Ureter (tissue), 1 donor: ENCODE measurements around the gene DYDC1. TPM values are rescaled to one million over a fixed set of nuclear protein-coding genes. Genes with fewer than 3 reads are reported as not detected.
"Not testable (repeated sequence)": the region's sequence is repeated elsewhere in the genome, so short reads cannot be mapped to it uniquely, and the experiment has no call there.

ENCODE experiments used
- DNase-seq: peaks from one replicate; pipeline ENCODE4 v3.0.0-alpha.2; 2020; ENCODE audit warnings: low spot score
- total RNA-seq: library from RNA; stranded (reverse); gene quantifications from one replicate; pipeline ENCODE4 v1.2.4, GENCODE V29; 2023
- donor health status: DM: yes; HTN: yes; CAD: no.

DYDC1 gene
- total RNA-seq, 1 donor from 2014 or later = not detected

DNA sequence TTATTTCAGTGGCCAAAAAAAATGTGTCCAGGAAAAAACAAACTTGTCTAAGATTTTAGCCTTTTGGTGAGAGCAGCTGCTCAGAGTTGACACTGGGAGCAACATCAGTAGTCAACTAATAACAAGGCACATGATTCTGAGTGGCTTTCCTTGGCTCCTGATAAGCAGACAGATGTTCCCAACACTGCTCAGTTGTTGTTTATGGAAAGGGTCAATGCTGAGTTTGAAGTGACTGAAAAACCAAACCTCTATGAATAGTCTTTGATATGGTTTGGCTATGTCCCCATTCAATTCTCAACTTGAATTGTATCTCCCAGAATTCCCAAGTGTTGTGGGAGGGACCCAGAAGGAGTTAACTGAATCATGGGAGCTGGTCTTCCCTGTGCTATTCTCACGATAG, 12.3 kb downstream of the DYDC1 start:
- no peak for DNase-seq

DNA sequence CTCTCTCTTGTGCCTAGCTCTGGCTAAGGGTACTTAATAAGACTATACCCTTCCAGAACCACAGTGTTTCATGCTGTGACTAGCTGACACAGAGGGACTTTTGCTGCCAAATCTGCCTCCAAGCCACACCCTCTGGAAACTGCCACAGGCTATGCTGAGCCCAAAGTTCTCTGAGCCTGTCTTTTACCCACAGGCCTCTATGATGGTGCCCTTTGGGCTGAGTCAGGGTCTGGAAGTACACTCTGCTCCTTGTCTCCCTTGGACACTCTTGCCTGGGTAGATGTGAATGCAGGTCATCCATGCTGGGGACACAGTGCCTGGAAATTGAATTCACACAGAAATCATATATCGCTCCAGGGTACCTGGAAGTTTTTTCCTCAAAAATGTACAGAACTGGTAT, 22.6 kb downstream of the DYDC1 start:
- no peak for DNase-seq

DNA sequence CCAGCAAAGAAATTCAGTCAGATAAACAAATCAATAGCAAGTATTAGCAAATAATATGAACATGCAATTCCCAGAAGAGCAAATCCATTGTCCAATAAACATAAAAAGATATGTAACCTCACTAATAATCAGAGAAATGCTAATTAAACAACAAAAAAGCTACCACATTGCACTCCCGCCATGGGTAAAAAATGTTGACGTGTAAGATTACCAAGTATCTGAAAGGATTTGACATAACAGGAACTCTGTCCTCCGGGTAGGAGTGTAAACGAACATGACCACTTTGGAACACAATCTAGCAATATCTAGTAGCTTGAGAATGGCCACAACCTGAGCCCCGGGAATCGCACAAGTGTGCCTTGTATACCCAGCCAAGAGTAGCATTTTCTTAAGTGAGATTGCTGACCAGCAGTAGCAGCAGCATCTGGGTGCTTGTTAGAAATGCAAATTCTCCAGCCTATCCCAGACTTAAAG, 31.6 kb downstream of the DYDC1 start:
- no peak for DNase-seq

DNA sequence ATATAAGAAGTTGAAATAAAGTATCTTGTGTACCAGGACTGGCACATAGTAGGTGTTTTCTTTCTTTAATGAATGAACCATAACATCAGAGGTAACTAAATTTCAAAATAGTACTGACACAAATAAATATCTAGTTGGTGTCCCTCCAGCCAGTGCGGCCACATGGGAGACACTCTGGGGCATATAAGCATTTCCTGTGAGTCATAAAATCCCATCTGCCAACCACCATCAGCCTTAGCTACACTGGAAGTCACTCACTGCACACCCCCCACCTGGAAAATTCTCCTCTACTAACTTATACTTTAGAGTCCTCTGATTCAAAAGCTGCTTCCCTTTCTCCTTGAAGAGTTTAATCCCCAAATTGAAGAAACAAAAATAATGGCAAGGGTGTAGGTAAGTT, 32.5 kb downstream of the DYDC1 start:
- DNase-seq = no peak

DNA sequence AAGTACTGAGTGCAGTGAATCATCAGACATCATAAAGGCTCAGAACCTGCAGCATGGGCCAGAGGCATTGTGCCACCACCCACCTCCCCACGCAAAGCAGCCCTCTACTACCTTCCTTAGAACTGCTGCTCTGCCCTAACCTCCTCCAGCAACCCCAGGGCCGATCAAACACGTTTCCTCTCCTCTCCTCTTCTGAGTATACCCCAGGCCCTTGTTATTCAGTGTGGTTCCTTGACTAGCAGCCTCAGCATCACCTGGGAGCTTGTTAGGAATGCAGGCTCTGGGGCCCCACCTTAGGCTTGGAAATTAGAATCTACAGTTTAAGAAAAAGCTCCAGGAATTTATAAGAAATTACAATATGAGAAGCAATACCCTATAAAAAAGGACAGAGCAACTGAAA, 33.2 kb downstream of the DYDC1 start:
- no peak for DNase-seq

DNA sequence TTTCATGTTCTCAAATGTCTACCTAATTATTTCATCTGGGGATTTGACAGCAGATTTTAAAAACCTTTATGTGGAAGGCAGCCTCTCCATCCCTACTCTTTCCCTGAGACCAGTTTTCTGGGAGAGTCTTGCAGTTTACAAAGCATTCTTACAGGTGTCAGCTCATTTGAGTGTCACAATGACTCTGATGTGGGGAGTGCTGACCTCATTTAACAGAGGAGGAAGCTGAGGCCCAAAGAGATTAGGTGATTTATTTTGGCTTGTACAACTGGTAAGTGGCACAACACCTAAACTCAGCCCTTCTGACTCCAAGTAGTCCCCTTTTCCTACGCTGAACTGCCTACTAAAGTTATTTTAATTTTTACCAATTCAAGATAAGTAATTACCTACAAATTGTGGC, 33.8 kb downstream of the DYDC1 start:
- no peak for DNase-seq

DNA sequence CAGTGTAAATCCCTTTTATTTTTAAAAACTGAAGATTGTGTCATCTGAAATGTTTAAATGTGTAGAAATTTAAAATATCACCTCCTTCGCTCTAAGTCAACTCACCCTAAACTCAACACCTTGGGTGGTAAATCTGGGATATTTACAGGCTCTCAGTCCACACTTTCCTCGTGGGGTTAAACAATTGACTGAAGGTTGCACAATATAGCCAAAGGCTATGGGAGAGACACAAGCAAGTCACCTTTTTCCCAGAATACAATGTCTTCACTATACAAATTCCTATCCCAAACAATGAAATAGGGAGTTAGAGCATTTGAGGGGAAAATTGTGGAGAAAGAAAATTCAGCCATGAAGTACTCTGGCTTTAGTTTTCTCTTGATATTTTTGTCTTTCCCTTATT, 34.4 kb downstream of the DYDC1 start:
- DNase-seq = no peak

DNA sequence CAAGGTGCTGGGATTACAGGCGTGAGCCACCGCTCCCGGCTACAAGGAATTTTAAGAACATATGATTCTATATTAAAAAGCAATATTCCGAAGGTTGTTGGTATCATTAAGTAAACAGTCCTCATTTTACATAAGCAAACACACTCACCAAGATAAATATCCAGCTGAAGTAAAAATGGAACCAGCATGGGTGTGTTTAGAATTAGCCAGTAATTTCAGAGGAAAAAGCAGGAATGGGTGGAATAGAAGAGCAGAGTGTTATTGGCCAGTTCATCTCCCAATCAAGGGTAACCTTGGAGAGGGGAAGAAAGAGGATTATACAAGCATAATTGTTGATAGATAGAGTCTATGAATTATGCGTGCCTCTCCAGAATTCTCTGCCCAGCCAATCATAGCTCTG, 35.4 kb downstream of the DYDC1 start:
- no peak for DNase-seq

DNA sequence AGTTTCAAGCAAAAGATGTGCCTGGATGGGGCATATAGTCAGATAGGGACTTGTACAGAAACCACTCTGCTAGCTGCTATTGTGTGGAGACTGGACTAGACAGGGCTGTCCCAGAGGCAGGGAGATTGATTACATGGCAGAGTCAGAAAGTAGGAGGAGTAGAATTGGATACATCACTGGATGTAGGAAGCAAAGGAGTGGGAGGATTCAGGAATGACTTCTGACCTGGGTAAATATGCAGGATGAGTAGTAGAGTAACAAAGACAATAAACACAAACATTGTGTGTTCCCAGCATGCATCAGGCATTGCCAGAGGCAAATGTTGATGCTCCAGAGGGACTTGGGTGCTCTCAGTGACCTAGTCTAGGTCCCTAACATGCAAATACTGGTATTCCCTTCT, 36.2 kb downstream of the DYDC1 start:
- DNase-seq = no peak

DNA sequence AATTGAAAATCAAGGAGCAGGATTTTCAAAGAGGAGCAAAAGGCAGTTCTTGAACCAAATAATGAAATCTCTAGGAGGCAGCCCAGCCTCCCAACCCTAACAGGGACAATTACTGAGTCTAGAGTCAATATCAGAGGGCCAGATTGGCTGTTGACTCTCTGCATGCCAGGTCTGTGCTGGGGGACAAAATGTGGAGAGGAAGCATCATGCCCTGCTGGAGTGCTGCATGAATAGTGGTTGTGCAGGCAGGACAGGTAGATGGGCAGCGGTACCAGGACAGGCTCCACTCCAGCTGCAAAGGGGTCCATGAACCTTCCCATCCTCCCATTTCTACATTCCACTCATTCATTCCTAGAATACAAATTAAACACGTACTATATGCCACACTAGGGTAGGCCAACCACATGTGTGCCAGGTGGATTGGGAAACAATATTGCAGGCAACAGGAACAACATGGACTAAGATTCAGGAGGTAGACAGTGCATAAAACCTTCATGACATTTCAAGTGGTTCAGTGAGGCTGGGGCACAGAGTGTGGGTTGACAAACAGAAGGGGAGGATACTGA, 36.7 kb downstream of the DYDC1 start:
- no peak for DNase-seq

DNA sequence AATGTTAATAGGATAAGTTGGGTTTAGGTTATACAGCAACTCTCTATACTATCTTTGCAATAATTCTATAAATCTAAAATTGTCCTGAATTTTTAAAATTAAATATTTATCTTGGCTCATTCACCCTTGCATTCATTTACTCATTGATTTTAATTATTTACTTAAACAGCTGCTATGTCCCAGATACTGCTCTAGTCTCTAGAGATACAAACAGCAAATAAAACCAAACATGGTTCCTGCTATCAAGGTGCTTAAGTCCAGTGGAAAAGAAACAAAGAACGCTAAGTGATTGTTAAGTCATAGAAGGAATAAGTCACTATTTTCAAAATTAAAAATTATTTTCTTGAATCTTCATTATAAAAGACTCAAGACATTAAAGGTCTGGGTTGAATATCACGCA, 37.2 kb downstream of the DYDC1 start:
- no peak for DNase-seq

DNA sequence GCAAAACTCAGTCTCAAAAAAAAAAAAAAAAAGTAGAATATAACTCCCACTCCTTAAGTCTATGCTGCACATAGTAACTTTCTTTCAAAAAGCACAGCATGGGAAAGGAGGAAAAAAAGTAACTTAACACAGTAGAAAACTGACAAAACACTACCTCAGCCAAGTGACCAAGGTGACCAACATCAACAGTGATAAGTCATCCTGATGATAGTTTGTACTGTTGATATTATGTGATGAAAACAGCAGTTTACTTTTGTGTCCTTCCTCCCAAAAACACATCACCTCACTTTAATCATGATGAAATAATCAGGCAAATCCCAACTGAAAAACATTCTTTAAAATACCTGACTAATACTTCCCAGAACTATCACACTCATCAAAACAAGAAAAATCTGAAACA, 37.8 kb downstream of the DYDC1 start:
- no peak for DNase-seq

DNA sequence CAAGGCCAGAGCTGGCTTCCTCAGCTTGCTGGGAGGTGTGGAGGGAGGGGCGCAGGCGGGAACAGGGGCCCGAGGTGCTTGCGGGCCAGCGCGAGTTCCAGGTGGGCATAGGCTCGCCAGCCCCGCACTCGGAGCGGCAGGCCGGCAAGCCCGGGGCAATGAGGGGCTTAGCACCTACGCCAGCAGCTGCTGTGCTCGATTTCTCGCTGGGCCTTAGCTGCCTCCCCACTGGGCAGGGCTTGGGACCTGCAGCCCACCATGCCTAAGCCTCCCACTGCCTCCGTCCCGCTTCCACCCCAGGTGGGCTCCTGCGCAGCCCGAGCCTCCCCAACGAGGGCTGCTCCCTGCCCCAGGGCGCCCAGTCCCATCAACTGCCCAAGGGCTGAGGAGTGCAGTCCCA, 41.2 kb downstream of the DYDC1 start:
- no peak for DNase-seq

DNA sequence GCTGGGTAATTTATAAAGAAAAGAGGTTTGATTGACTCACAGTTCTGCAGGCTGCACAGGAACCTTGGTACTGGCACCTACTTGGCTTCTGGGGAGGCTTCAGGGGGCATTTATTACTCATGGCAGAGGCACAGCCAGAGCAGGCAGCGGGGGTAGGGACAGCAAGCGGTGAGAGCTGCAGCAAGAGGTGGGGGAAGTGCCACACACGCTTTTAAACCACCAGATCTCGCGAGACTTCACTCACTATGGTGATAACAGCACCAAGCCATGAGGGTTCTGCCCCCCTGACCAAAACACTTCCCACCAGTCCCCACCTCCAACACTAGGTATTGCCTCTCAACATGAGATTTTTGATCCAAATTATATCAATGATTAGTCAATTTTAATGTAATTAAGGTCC, 43.0 kb downstream of the DYDC1 start:
- no peak for DNase-seq

DNA sequence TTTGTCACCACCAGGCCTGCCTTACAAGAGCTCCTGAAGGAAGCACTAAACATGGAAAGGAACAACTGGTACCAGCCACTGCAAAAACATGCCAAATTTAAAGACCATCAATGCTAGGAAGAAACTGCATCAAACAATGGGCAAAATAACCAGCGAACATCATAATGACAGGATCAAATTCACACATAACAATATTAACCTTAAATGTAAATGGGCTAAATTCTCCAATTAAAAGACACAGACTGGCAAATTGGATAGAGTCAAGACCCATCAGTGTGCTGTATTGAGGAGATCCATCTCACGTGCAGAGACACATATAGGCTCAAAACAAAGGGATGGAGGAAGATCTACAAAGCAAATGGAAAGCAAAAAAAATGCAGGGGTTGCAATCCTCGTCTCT, 50.6 kb downstream of the DYDC1 start:
- DNase-seq = not testable (repeated sequence)

DNA sequence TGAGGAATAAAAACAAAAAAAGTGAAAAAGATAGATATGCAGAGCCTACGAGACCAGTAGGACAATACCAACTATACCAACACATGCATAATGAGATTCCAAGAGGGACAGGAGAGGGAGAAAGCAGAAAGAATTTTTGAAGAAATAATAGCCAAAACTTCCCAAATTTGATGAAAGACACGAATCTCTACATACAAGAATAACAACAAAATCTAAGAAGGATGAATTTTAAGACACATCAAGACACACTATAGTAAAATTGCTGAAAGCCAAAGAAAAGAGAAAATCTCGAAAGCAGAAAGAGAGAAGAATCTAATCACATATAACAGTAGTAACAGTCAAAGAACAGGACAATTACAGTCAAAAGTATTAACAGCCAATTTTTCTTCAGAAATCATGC, 59.6 kb downstream of the DYDC1 start:
- DNase-seq = no peak

DNA sequence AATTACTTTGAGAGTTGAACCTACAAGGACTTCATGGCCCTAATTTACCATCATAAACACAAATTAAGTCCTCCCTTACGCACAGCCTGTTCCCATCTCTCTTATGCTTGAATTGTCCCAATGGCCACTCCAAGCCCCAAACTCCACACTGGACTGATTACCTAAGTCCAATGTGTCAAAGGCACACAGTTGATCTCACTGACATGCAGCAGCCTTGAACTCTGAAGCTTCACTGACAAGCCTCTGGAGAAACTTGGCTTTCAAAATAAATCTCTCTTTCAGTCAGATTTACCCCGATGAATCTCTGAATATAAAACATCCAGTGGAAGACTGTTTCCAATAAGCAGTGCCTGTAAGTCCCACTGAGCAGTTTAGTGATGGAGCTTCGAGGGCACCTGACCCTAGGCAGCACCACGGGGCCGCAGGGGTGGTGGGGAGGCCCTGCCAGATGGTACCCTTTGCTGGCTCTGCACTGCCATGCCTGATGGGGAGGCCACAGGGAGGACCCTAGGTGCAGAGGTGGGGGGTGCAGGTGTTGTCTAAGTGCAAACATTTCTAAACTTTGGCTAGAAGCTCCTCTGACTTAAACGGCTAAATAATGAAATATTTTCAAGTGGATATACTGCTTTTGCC, 63.8 kb downstream of the DYDC1 start:
- DNase-seq = no peak

DNA sequence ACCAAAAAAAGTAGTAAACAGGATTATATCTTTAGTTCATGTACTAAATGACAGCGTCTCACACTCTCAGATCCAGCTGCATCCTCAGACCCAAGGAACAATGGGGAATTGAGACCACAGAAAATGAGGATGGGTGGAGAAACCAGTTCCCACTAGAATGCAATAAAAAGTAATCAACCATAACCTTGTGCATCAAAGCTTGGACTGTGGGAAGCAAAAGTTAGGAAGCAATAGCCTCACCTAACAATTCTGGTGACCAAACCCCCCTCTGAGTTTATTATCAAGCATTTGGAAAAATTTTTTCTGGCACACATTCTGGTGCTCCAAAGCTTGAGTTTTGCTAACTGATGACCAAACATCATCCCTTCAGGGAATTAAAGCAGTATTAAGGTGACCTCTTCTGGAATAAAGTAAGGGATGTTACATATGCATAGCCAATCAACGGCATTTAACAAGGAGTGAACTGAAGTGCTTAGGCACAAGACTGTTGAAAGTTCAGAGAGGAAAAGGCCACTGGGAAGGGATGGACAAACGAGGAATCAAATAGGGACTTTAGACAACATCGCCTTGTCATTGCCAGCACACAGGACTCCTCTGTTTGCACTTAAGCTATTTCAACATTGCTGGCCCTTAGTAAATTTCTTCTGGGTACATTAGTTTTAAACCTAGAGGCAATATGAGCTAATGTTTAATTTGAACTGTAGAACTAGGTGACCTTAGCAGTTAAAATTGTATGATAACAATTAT, 65.9 kb downstream of the DYDC1 start:
- no peak for DNase-seq

DNA sequence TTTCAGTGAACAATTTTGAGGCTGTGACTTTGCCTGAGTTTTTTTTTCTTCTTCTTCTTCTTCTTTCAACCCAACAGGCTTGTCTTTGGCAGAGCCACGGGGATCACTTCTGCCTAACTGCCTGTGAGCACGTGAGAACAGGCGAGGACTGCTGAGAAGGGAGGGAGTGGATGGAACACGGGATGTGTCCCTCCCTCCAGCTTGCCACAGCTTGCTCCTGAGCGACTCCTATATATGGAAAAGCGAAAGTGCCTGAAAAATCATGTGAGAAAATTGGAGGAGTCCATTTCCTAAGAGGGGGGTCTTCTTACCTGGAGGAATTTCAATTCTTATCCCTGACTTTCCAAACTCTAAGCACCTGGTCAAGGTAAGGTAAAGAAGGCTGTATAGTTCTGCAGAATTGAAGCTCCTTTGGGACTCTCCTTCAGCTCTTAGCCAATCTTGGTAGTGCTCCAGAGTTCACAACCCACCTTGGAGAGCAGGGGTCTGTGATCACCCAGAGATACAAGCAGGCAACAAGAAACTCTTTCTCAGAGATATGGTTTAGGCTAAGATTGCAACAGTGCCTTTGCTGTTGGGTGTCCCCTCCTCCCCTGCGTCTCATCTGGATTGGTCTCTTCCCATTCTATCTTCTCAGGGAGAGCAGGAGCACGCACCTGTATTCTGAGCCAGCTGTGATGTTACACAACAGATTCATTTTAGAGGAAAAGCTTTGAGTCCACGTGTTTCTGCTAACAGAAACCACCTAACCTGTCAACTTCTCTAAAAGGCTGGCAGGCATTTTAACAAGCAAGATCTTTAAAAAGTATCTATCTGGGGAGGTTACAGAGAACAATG, 66.9 kb downstream of the DYDC1 start, which contains the start of gene MAT1A:
TSS of gene MAT1A (minus strand) at position 208 of the 837 bp plus-strand sequence. CDS start 235 bp downstream, outside the sequence.
- DNase-seq = peak; percentile 57

DNA sequence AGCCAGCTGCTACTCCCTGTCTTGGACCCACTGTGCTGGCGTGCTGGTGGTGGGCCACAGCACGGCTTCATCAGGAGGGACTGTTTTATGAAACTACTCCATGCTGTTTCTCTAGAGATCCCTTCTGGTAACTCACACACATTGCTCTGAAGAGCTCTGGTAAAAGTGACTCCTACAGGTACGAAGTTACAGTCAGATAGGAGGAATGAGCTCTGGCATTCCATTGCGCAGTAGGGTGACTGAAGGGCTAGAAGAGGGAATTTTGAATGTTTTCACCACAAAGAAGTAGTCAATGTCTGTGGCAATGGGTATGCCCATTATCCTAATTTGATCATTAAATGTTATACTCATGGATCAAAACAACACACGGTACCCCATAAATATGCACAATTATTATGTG, 67.7 kb downstream of the DYDC1 start:
- DNase-seq = no peak
